ENCODE results near the gene UGT2B10.

Gene UGT2B10

DNA sequence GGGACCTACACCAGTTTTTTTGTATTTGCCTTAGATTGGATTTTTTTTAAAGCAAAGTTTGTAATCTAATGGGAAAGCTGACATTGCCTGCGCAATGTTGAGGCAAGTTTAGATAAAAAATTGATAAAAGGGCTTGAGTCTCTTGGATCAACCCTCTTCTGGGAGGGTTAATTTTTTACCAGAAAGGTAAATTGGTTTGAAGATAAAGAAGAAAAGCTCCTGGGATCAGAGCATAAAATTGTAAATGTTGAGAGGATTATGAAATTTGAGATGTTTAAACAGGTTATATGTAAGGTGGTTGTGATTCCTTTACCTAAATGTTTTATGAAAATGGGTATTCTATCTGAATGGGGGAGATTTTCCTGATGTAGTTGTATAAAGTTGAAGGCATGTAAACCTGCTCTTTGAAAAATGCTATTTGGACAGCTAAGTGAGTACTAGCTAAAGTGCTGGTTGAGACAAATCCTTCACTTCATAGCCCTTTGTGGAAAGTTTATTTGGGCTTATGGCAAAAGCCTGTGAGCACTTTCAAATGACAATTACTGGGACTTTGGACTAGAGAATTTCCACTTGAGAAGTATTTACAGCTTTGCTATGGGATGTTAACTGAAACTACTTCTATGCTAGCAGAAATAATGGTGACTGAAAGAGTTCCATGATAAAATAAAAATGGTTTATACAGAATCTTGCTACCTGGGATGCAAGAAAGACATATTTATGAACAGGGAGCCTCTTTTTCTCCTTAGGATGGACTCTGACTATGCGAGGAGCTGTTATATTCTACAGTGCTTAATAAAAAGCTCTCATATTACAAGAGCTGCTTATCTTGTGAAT is 56.2 kb downstream of the UGT2B10 start:
- no peak for DNase-seq

- DNase-seq, result no peak
These were observed 57.1 kb downstream of the UGT2B10 start for GRCh38 chr4:68872643-68873502.

DNA sequence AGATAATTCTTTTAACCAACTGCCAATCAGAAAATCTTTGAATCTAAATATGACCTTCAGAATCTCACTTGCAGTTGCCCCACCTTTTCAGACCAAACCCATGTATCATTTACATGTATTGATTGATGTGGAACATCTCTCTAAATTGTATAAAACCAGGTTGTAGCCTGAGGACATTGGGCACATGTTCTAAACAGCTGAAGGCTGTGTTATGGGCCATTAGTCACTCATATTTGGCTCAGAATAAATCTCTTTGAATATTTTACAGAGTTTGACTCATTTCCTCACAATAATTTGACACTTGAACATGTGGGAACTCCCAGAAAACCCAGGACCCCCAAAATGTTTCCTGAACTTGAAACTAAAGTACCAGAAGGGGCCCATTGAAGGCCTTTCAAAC is 58.7 kb downstream of the UGT2B10 start:
- no peak for DNase-seq

DNA sequence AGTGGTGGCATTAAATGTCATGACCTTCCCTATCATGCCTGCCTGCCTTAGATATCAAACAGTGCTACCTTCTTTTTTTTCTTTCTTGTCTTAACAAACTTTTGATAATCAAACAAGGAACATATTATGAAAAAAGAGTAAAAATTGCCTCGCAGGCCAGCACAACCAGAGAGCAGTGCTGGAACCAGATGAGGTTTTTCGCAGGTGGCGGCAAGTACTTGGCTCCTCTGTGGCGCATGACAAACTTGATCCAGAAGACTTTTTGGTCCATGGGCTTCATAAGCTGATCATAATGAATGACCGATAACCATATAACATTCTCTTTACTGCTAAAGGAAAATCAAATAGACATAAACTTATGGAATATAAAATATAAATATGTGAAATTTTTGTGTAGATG is 61.8 kb downstream of the UGT2B10 start:
- DNase-seq, result no peak

DNA sequence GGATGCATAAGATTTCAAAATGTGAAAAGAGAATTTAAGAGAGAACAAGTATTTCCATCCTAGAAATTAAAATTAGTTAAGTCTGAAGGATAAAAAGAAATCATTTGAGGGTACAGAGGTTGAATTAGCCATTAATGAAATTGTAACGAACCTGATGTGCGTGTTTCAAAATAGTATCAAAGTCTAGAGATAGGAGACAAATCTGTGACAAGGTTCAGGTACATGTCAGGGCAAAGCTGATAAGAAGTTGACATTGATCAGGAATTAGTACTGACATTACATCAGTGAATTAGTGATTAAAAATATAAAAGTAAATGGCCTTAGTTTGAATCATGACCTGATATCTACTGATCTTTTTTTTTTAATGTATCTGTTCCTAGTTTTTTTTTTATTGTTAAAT is 62.3 kb downstream of the UGT2B10 start:
- DNase-seq, result no peak
